NB4 (cell line): ENCODE measurements around the gene TAS1R3.

Source experiments
- DNase-seq: peaks from one replicate; pipeline ENCODE4 v3.0.0; 2010; ENCODE audit warnings: low read depth
- H3K4me3 ChIP-seq: one replicate; pipeline ENCODE4 v1.5.1; 2011; ENCODE audit warnings: mild to moderate bottlenecking, low read depth, low read length, moderate library complexity
- CTCF ChIP-seq: IDR thresholded peaks from one replicate; pipeline ENCODE4 v1.5.1; 2012; ENCODE audit warnings: low read depth, low read length
- MAX ChIP-seq: IDR thresholded peaks from 2 replicates; pipeline ENCODE4 v1.6.1; 2011; ENCODE audit warnings: low read depth, low read length
- MYC ChIP-seq: IDR thresholded peaks from 2 replicates; pipeline ENCODE4 v1.6.1; 2011; ENCODE audit warnings: low read depth, low read length
- POLR2A ChIP-seq: IDR thresholded peaks from 2 replicates; pipeline ENCODE4 v1.6.1; 2011; ENCODE audit warnings: mild to moderate bottlenecking; ENCODE audit not compliant: insufficient read length; ENCODE audit errors: extremely low read depth

Gene TAS1R3

GRCh38 chr1:1291023-1291528, 40.0 kb upstream of the TAS1R3 start:
- no peak for DNase-seq
- TF ChIP-seq POLR2A = no peak

GRCh38 chr1:1291548-1292441, 39.3 kb upstream of the TAS1R3 start:
- TF ChIP-seq POLR2A (no peak), CTCF (peak; percentile 44), MYC (no peak), MAX (no peak)
- DNase-seq = peak; percentile 71

More at GRCh38 chr1:1291023-1291528, 40.0 kb upstream of the TAS1R3 start:
- H3K4me3 ChIP-seq = no peak overlapping the region

GRCh38 chr1:1292442-1292779, 38.7 kb upstream of the TAS1R3 start:
- no peak overlapping the region for H3K4me3 ChIP-seq
- no peak for TF ChIP-seq CTCF
- TF ChIP-seq MAX = no peak
- no peak for TF ChIP-seq MYC
- no peak for TF ChIP-seq POLR2A
- DNase-seq = no peak

More at GRCh38 chr1:1291548-1292441, 39.3 kb upstream of the TAS1R3 start:
- no peak overlapping the region for H3K4me3 ChIP-seq

- H3K4me3 ChIP-seq = no peak overlapping the region
- no peak for DNase-seq
- TF ChIP-seq POLR2A (no peak), MYC (no peak), MAX (no peak)
These were observed 38.2 kb upstream of the TAS1R3 start for GRCh38 chr1:1292851-1293250.

GRCh38 chr1:1293263-1294249, 37.5 kb upstream of the TAS1R3 start:
- DNase-seq = no peak
- no peak overlapping the region for H3K4me3 ChIP-seq
- TF ChIP-seq POLR2A (no peak), MAX (no peak), MYC (no peak), CTCF (no peak)

GRCh38 chr1:1294250-1294890, 36.7 kb upstream of the TAS1R3 start:
- no peak for DNase-seq
- no peak overlapping the region for H3K4me3 ChIP-seq
- TF ChIP-seq MYC (no peak), POLR2A (no peak), CTCF (no peak), MAX (no peak)
